Measurements from ENCODE around the gene PTPRM.

- TF ChIP-seq NFATC4 (CRISPR knock-in tag; IDR thresholded peaks at IDR 0.05) = no peak
- TF ChIP-seq, protein P1, sequence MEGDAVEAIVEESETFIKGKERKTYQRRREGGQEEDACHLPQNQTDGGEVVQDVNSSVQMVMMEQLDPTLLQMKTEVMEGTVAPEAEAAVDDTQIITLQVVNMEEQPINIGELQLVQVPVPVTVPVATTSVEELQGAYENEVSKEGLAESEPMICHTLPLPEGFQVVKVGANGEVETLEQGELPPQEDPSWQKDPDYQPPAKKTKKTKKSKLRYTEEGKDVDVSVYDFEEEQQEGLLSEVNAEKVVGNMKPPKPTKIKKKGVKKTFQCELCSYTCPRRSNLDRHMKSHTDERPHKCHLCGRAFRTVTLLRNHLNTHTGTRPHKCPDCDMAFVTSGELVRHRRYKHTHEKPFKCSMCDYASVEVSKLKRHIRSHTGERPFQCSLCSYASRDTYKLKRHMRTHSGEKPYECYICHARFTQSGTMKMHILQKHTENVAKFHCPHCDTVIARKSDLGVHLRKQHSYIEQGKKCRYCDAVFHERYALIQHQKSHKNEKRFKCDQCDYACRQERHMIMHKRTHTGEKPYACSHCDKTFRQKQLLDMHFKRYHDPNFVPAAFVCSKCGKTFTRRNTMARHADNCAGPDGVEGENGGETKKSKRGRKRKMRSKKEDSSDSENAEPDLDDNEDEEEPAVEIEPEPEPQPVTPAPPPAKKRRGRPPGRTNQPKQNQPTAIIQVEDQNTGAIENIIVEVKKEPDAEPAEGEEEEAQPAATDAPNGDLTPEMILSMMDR (IDR thresholded peaks at IDR 0.05) = no peak
- TF ChIP-seq OVOL2 (CRISPR knock-in tag; IDR thresholded peaks at IDR 0.05; ENCODE audit: borderline replicate concordance) = no peak
- TF ChIP-seq TEAD4 (CRISPR knock-in tag; IDR thresholded peaks at IDR 0.05) = no peak
Observed at GRCh38 chr18:8333961-8334360, 766.8 kb downstream of the PTPRM start.
